HG03571 (cell line): Measurements from ENCODE around the gene SNF8.
"Not testable (repeated sequence)": the region's sequence is repeated elsewhere in the genome, so short reads cannot be mapped to it uniquely, and the experiment has no call there.

Experiments used
- ATAC-seq: cut with Tn5 transposase; IDR thresholded peaks from one replicate; pipeline ENCODE4 v1.9.1; 2021; ENCODE audit not compliant: unreplicated experiment

Gene SNF8, protein sequence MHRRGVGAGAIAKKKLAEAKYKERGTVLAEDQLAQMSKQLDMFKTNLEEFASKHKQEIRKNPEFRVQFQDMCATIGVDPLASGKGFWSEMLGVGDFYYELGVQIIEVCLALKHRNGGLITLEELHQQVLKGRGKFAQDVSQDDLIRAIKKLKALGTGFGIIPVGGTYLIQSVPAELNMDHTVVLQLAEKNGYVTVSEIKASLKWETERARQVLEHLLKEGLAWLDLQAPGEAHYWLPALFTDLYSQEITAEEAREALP

DNA sequence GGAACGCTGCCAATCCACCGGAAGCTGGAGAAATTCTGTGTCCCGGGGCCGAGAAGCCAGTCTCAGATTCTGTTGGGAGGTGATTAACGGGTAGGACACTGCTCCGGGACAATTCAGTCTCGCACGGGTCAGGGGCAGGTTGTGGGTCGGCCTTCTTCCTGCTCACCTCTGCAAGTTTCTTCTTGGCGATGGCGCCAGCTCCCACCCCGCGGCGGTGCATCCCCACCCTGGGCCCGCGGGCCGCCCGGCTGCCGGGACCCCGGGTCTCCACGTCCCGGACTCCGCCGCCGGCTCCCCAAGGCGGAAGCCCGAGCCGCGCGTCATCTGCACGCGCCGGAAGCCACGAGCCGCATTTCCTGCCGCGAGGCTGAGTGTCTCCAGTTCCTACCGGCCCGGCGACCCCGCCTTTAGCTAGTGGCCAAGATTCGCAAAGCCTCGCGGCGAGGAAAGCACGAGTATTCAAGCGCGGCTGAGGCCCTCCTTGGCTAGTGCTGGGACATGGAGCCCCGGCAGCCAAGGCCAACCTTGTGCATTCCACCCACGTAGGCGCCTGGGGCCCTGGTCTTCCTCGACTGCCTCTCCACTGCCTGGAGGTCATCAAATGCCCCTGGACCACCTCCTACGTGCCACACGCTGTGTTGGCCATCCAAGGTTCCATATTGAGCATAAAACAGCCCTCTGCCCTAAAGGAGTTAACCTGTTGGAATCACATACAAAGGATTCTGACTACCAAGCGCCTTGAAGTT is at the start of gene SNF8:
Gene SNF8 (minus strand): TSS at position 328 of the 746 bp plus-strand sequence. CDS start 108 bp downstream, at position 220.
- ATAC-seq: peak; percentile 83

DNA sequence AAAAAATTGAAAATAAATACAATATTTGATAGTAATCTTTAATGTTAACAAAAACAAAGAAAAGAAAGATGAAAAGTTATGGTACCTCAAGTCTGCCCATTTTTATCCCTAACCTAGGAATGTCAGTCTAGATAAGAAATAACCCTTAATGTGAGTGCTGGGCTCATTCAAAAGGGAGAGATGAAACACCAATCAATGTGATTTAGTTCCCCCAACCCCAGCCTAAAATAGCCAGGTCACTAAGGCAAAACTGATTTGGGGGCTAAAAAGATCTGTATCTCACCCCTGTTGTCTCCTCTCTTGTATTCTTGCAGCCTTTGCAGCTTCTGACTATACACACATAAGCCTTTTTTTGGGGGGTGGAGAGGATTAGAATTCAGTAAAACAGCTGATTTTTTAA is 49.3 kb upstream of the SNF8 start:
- no peak for ATAC-seq

DNA sequence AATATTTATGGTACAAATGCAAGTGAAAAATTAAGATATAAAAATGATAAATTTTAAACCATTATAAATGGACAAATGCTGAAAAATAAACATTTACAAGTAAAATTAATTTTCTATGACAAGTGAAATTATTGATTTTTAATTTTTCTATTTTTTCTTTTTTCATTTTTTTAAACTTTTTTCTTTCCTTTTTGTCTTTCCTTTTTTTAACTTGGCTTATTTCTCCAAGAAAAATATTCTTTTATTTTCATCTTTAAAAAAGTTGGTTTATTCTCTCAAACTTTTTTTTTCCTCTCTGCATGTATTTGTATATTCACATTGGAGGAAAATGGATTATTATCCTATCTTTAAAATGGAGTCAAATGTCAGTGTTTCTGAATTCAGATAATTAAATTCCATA is 48.7 kb upstream of the SNF8 start:
- no peak for ATAC-seq

DNA sequence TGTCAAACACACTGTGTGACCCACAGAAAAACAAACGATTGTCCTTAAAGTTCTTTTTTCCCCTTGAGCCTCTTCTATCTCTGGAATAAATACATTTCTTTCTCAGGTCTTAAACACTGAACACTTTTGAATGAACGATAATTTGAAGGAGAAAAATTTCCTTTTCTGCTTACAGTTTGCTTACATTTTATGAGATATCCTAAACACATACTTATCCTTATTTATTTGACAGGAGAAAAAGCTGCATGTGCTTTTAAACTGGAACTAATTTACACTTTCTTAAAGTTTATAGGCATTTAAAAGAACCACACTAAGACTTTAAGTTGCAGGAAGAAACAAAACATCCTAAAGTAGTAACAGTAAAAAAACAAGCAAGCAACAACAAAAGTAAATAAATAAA is 47.8 kb upstream of the SNF8 start:
- ATAC-seq: no peak

DNA sequence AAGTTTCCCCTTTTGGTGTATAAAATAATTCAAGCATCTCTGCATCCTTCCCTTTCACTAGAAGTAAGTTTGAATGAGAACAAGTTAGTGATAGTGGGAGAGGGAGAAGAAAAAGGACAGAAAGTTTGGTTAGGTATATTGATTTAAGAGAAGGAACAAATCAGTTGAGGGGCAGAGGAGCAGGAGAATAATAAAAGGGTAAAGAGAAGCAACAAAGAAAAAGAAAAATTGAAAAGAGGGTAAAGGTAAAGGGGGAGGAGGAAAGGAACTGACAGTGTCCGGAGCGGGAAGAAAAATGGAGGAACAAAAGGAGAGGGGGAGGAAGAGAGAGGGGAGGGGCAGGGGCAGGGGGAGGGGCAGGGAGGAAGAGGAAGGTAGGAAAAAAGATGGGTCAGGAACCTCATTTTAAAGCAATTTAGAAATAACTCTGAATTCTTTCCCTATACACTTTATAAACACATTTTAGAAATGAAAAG is 46.3 kb upstream of the SNF8 start:
- ATAC-seq: no peak

DNA sequence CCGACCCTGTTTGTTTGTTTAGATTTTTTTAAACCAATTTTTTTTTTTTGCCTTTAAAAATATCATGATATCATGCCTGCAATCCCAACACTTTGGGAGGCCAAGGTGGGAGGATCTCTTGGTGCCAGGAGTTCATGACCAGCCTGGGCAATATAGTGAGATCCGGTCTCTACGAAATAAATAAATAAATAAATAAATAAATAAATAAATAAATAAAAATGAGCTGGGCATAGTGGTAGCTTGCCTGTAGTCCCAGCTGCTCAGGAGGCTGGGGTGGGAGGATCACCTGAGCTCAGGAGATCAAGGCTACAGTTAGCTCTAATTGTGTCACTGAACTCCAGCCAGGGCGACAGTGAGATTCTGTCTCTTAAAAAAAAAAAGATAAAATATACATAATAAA is 44.5 kb upstream of the SNF8 start:
- no peak for ATAC-seq

DNA sequence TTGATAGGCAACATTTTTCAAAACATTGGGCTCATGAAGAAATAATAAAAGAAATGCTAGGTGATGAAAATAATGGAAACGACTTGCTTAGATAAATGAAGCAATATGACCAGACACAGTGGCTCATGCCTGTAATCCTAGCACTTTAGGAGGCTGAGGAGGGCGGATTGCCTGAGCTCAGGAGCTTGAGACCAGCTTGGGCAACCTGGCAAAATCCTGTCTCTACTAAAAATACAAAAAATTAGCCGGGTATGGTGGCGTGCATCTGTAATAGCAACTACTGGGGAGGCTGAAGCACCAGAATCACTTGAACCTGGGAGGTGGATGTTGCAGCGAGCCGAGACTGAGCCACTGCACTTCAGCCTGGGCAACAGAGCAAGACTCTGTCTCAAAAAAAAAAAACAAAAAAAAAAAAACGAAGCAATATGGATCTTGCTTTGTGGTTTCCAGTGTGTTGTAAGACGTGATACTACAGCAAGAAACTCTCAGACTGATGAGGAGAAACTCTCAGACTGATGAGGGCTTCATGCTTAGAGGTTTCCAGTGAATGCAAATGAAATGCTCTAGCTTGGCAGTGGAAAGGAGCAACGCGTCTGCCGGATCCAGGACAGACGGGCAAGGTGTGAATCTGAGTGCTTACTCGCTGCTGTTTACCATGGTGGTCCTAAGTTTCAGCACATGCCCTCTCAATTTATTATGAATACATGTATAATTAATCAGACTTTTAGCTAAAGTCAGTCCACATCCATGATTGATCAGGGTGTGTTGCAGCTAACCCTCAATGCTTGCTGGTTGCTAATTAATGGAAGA is 41.0 kb upstream of the SNF8 start:
- no peak for ATAC-seq

DNA sequence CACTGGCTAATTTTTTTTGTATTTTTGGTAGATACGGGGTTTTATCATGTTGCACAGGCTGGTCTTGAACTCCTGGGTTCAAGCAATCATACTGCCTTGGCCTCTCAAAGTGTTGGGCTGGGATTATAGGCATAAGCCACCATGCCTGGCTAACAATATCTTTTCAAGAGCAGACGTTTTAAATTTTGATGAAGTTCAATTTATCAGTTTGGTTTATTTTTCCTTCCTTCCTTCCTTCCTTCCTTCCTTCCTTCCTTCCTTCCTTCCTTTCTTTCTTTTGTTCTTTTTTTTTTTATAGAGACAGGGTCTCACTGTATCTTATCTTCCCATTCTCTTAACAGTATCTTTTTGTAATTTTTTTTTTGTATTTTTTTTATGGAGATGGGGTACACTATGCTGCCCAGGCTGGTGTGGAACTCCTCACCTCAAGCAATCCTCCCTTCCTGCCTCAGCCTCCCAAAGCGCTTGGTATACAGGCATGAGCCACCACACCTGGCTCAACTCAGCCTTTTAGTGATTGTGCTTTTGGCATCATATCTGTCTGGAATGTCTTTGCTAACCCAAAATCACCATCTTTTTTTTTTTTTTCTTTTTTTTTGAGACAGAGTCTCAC is 37.4 kb upstream of the SNF8 start:
- no peak for ATAC-seq

DNA sequence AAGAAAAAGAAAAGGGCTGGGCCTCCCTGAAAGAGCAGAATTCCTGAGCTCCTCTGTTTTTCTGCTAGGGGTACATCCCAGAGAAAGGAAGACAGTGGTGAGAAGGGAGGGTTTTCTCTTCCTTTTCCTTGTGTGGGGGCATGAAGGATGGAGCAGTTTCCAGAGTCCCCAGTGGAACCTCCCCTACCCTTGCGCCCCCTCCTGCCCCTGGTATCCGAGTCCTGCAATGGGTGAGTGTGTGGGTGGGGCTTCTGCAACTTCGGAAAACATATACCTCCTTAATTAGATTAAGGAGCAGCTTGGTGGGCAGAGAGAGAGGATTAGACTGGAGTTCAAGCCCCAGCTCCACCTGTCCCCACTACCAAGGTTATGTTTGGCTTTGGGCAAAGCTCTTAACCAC is 29.2 kb upstream of the SNF8 start:
- no peak for ATAC-seq

DNA sequence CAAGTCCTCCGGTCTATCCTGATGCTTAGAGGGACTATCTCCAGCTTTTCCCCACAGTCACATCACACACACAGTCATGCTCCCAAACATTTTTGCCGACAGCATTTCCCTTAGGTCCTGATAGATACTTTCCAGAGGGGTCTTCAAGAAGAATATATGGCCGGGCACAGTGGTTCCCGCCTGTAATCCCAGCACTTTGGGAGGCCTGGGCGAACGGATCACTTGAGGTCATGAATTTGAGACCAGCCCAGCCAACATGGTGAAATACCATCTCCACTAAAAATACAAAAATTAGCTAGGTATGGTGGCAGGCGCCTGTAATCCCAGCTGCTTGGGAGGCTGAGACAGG is 28.1 kb upstream of the SNF8 start:
- ATAC-seq: no peak

DNA sequence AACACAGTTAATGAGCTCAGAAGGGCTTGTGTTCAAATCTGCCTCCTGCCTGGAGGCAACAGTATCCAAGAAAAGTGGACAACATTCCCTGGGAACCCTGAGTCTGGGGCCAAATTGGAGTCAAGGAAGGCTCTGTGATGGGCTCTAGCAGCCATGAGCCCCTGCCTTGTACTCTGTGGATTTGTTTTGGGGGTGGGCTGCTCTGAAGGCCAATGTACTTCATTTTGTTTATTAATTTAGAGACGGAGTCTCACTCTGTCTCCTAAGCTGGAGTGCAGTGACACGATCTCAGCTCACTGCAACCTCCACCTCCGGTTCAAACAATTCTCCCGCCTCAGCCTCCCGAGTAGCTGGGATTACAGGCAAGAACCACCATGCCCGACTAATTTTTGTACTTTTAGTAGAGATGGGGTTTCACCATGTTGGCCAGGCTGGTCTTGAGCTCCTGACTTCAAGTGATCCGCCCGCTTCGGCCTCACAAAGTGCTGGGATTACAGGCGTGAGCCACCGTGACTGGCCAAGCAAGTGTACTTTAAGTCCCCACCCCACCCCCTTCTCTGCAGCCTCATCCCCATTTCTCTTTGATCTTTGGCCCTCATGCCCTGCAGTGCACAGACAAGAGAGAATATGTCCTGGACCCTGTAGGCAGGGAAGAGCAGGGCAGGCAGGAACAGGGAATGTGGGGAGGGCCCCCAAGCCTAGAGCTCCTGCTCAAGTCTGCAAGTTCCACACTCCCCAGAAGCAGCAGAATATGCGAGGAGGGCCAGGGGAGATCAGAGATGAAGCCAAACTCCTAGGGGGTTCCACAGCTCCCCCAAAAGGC is 26.4 kb upstream of the SNF8 start:
- no peak for ATAC-seq

DNA sequence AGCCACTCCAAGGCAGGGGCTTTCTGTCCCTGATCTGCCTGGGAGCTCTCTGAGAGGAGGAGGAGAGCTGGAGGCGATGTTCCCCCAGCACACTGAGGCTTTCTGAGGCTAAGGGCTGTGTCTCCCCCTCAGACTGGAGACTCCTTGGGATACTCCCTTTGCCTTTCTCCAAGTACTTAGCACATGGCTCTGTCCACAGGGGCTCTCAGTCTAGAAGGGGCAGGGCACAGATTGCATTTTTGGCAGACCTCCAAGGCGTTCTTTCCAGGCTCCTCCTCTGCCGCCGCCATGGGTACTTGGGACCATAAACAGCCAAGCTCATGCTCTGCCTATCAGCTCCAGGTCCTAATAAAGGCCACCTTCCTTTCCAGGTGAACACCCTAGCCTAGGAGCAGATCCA is 25.6 kb upstream of the SNF8 start:
- ATAC-seq: no peak

DNA sequence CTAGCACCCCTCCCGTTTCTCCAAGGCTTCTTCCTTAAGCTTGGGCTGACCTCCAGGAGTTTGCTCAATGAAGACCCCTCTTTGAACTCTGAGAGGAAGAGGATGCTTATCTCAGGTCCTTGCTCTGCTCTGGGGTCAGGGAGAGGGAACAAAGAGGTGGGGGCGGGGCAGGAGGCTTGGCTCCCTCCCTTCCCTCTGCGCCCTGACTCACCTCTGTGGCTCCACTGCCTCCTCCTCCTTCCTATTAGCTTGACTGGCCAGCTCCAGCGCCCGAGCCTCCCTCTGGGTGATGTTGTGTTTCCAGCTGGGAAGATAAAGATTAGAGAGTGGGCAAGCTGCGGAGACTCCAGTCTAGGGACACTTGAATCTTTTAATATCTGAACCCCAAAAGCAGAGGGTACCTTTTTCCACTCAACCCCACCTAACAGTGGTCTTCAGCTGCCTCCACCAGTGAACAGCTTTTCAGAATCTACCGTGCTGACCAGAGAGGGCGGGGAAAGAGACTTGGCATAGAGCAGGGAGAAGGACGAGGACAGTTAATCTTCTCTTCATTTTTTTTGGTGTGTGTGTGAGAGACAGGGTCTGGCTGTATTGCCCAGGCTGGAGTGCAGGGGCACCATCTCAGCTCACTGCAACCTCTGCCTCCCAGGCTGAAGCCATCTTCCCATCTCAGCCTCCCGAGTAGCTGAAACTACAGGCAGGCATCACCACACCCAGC is 17.0 kb upstream of the SNF8 start:
- ATAC-seq: no peak

DNA sequence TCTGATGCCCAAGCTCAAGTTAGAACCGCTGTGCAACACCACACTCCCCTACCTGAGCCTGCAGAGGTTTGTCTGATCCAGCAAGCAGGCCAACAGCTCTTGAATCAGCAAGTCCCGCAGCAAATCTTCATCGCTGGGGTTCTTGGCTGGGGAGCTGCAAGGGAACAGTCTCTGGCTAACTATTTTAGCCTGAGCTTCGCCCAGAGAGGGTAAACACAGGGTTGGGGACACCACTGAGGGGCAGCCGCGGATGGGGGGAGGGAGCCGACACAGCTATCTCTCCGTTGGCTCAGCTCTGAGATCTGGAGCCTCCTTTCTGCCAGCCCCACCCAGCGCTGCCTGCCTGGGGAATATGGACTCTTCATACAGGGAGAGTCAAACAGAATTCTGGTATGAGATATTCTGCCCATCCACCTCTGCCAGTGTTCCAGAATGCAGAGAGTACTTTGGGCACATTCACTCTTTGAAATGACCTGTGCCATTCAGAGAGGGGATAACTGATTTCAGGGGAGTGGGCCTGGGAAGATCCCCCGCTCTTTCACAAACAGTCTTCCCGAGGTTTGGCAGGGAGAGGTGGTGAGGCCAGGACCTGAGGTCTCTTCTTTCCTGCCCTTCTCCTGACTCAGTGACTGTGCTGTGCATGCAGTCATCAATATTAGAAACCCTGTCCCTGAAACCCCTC is 16.3 kb upstream of the SNF8 start:
- no peak for ATAC-seq

DNA sequence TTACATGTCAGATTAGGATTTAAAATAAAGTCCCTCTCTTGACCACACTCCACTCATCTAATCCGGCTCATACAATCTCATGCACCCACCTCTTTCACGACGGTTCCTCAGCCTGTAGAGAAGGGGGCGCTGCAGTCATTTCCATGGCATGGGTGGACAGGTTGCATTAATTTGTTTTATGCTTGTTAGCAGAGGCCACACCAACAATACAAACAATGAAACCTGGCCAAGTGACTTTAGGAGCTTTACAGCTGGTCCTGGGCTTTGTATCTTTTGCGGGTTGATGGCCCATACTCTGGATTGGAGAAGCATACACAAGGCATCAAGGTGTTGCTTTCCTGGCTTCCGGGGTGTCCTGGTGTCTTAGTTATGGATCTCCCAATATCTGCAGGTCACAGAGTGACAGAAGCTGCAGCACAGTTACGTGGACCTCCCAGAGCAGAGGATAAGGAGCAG is 9.7 kb upstream of the SNF8 start:
- ATAC-seq: no peak

DNA sequence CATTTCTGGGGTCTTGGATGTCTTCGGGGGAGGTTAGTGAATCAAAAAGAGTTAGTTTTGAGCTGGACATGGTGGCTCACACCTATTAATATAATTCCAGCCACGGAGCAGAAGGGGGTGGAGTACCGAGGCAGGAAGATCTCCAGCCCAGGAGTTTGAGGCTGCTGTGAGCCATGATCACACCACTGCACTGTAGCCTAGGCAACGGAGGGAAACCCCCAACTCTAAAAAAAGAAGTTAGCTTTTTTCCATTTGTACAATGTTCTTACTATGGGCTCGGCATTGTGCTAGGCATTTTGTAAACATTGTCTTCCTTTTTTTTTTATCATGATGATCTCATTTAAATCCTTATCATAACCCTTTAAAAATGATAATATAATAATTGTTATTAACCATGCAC is 8.3 kb upstream of the SNF8 start:
- no peak for ATAC-seq

DNA sequence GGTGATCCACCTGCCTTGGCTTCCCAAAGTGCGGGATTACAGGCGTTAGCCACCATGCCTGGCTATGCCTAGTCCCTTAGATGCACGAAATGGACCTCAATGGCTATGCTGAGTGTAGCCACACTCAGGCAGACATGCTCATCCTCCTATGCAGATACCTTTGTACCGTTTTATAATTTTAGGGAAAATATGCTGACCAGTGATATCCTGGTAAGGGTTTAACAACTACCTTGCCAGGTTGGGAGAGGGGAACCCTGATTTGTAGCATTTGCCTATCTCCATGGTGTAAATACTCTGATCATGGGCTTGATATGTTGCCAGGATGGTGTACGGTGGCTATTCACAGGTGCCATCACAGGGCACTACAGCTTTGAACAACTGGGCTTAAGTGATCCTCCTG is 6.9 kb upstream of the SNF8 start:
- ATAC-seq: no peak

DNA sequence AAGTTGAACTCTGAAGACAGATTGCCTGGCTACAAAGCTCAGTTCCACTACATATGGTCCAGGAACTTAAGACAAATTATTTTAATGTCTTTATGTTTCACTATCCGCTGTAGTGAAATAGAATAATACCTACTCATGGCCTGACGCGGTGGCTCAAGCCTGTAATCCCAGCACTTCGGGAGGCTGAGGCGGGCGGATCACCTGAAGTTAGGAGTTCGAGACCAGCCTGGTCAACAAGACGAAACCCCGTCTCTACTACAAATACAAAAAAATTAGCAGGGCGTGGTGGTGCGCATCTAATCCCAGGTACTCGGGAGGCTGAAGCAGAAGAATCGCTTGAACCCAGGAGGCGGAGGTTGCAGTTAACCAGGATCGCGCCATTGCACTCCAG is 614 bp upstream of the SNF8 start:
- not testable (repeated sequence) for ATAC-seq

DNA sequence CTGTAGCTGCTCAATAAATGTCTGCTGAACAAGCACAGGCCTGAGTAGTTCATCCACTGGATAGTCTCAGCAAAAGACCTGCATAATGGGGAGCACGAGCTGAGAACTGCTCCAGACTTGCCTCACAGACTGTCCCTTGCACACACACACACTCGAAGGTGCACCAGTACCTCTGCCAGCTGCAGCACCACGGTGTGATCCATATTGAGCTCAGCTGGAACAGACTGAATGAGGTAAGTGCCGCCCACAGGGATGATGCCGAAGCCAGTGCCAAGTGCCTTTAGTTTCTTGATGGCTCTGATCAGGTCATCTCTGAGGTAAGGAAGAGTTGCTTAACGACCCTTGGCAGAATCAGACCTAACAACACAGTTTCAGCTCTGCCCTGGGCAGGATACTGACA is 11.6 kb downstream of the SNF8 start:
- no peak for ATAC-seq
